AG08395 (cell line): Measurements from ENCODE around the gene SLC39A11.

Experiments
- DNase-seq: peaks from one replicate; pipeline ENCODE4 v3.0.0; 2012; ENCODE audit warnings: mixed read lengths, low spot score

Gene SLC39A11

DNA sequence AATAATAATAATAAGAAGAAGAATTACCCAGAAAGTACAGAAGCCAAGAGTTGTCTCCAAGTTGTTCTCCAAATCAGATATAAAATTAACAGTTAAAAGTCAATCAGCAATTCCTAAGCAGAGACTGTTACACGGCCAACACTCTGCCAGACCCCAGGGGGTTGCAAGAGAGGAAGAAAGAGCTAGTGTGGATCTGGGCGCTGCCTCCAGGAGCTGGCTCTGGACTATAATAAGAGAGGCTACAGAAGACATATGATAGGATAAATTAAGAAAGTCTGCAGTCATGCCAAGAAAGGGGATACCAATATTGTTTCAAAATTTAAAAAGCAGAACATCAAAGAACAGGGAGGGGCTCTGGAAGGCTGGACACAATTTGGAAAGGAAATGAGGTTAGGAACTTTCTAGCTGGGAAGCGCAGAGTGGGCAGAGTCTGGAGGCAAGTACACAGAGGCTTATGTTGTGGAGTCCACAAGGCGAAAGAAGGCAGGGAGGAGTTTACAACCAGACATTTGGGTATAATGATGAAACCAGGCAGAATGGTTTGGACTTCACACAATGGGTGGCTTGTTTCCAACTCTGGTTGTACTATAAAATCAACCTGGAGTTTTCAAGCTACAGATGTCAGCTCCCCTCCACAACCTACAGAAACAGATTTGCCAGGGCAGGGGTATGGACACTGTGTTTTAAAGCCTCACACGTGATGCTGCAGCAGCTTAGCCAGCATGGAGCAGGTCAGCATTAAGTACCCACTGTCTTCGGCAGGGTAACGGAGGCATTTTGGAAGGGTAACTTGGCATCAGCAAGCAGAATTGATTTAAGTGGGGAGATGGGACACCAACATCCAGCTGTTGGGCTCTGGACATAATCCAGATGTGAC, 49.4 kb downstream of the SLC39A11 start:
- no peak for DNase-seq

DNA sequence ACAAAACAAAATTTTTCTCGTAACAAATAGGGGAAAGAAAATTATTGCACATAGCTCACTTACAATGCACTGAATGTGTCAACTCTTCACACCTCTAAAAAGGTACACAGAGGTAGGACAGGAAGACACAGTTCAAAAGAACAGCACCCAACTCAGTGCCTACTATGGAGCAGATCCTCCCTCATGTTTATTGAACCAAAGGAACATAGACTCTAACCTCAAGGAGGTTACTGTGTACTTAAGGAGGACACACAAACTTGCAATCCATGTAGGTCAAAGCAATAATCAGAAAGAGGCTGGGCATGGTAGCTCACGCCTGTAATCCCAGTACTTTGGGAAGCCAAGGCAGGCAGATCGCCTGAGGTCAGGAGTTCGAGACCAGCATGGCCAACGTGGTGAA, 50.3 kb downstream of the SLC39A11 start:
- DNase-seq: no peak

DNA sequence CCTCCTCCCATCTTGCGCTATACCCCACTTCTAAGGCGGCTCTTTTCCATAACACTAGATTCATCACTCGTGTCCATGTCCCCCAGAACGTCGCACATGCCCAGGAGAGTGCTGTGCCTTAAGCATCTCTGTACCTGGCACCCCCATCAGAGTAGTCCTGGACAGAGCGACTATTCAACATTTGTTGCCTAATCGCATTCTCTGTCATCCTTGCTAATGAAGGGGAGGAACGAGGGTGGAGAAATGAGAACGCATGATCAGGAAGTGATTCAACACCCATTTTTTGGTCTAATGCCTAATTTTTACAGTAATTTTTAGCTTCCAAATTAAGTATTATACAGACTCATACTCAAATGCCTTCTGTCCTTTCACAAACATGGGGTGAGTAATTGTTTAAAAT, 53.2 kb downstream of the SLC39A11 start:
- no peak for DNase-seq

DNA sequence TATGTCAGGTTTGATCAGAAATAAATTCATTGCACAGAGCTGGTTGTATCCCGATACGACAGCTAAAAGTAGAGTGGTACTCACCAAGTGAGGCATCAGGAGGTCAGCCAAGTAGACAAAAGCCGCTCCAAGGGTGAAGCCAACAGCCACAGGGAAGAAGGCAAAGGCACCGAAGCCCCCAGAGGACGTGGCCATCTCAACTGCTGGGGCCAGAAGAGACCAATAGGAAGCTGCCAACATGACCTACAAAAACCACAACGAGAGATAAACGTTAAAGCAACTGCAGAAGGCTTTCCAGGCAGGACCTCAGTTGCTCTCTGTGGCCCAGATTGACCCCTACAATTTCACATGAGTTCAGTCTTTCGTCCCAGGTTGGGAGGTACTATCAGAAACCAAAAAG, 61.0 kb downstream of the SLC39A11 start:
- no peak for DNase-seq

DNA sequence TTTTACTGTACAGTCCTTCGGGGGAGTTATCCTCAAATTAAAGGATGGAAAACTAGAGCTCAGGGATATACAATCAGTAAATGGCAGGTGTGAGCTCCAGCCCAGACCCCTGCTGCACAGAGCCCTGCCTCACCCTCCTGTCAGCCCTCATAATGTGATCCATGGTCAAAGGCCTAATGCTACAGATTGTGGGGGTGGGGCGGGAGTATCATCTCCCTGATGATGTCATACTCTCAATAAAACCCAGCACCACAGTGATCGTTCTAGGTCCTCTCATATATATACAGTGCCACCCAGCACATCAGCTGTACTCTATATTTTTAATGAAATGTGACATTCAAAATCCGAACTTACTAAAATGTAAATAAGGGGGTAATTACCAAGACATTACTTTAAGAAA, 61.5 kb downstream of the SLC39A11 start:
- no peak for DNase-seq

DNA sequence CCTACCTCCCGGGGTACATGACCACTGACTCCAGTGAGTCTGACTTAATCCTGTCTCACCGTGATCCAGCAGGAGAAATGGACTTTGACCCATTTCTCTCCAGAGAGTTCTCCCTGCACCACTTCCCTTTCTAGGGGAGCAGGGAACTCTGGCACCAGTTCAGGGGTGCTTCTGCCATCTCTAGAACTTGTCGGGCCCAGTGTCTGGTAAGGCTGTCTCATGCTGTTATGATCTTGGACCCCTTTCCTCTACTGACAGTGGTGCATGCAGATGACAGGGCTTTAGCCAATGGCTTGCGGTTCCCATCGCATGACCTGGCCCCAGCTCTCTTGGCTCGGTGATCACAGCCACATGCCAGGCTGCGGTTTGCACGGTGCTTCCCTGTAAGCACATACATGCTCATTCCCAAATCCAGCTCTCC, 62.0 kb downstream of the SLC39A11 start:
- DNase-seq: peak; percentile 82

DNA sequence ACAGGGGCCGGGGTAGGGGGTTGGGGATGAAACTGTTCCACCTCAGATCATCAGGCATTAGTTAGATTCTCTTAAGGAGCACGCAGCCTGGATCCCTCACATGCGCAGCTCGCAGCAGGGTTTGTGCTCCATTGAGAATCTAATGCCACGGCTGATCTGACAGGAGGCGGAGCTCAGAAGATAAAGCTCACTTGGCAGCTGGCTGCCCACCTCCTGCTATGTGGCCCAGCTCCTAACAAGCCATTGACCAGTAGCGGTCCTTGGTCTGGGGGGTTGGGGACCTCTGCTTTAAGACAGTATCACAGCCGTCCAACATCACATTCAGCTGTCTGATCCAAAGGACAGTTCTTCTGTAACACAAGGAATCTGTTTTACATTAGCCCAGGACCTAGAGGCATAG, 62.5 kb downstream of the SLC39A11 start:
- DNase-seq: no peak

DNA sequence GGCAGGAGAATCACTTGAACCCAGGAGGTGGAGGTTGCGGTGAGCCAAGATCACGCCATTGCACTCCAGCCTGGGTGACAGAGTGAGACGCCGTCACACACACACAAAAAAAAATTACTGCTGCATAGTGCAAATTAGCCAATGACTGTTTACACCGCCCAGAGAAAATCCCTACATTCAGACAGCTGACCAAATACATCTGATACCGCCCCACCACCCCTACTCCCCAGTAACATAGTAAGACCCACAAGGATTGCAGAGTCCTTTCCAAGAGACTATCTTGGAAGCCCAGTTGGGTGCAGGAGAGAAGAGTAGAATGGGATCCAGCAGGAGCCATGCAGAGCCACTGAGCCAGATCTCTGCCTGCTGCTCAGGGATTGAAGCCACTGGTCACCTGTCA, 63.5 kb downstream of the SLC39A11 start:
- DNase-seq: no peak

DNA sequence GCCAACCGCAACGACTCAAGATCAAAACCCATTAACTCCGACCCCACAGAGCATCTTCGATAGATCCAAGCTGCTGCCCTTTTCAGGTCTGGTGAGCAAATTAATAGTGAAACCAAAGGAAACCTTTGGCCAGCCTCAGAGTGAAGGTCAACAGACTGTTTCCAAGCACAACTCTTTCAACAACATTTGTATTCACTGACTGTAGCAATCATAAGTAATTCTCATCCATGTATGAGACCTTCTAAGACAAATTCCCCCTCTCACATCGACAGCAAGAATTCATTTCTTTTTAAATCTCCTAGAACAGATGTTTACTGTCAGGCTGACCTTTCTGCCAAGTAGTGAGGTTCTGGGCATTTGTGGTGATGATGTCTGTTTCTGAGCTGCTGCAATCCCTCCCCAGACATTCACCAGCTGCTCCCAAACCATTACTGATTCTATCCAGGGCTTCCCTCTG, 64.2 kb downstream of the SLC39A11 start:
- DNase-seq: peak; percentile 67

DNA sequence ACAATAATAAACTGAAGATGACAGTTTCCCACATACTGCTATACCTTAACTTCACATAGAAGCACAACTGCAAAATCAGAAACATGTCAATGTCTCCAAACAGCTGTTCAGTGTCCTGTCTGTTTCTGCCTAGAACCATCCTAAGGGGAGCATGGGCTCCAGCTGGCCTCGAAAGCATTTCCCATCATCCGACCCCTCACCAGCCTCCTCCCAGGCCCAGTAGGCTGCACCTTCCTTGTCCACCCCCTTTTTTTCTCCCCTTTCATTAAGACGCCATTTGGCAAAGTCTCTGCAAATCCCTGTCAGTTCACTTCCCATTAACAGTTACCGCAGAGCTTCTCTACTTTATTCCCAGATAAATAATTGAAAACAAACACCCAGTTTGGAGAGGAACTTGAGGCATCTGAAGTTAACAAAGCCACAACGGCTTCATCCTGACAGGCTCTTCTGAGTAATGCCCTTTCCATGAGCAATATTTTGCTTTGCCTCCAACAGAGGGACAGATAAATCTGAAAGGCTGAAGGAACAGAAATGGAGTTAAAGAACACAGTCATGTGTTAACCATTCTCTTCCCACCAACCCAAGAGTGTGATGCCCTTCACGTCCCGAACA, 65.3 kb downstream of the SLC39A11 start:
- DNase-seq: peak; percentile 81

DNA sequence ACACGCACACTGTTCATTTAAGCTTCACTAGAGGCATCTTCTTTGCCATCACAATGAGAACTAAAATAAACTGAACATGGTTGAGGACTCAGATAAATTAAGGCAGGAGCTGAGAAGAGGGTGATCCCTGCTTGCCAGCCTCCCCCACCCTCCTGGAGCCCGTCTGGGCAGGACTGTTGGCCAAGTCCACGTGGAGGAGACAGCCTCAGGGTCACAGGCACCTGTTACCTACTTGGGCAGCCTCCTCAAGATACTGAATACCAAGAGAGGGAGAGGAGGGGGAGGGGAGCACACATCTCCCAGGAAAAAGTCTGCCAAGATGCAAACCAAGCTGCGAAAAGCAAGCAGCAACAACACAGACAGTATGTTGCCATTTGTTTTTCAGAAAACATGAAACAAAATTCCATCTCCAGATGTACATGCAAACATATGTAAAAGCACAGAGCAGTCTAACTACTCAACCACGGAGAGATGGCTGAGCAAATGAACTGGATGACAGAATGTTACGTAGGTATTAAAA, 67.4 kb downstream of the SLC39A11 start:
- DNase-seq: no peak

DNA sequence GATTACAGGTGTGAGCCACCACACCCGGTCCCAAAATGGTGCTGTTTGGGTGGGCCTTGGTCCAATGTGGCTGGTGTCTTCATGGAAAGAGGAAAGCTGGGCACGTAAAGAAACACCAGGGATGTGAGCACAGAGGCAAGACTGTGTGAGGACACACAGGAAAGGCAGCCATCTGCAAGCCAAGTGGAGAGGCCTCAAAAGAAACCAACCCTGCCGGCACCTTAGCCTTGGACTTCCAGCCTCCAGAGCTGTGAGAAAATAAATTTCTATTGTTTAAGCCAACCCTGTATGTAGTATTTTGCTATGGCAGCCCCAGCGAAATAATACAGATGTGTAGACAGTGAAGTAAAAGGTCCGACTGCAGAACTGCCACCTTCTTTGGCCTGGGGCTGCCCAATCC, 68.7 kb downstream of the SLC39A11 start:
- no peak for DNase-seq

DNA sequence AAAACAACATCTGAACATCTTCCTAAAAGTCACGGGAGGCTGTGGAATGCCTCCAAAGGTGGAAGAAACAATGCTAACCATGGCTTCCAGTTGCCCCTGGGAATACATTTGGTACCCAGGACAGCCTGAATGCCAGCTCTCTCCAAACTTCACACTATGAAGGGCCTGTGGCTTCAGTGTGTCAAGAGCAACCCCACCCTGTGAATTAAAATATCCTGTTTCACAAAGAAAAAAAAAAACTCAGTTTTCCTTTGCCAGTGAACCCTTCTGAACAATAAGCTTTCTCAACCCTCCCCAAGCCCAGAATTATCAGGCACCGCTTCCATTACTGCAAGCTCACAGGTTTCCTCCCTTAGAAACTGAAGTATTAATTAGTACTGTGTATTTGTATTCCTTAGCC, 69.8 kb downstream of the SLC39A11 start:
- no peak for DNase-seq

DNA sequence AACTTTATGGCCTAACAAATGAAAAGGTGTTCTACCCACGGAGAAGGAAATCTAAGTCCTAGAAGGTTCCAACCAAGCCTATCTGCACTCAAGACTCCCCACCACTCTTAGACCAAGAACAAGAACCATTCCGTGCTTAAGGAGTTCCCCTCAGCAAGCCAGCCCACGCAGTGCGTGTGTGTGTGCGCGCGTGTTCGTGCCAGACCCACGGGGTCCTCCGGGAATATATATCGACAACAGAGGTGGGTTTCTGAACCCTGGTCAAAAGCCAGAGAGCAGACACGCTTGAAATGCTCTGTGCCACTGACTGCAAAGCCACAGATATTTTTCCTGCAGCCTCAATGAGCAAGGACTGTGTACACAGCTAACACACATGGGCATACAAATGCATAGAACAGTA, 70.7 kb downstream of the SLC39A11 start:
- DNase-seq: no peak

DNA sequence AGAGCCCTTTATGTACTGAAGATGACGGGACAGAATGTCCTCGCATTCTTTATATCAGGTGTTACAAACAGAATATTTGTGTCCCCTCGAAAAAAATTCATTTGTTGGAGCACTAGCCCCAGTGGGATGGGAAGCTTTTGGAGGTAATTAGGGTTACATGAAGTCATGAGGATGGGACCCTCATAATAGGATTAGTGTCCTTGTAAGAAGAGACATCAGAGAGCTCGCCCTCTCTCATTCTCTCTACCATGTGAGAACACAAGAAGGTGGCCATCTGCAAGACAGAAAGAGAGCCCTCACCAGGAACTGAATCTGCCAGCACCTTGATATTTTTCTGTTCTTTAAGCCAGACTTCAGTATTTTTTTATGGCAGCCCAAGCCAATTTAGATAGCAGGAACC, 72.4 kb downstream of the SLC39A11 start:
- DNase-seq: no peak

DNA sequence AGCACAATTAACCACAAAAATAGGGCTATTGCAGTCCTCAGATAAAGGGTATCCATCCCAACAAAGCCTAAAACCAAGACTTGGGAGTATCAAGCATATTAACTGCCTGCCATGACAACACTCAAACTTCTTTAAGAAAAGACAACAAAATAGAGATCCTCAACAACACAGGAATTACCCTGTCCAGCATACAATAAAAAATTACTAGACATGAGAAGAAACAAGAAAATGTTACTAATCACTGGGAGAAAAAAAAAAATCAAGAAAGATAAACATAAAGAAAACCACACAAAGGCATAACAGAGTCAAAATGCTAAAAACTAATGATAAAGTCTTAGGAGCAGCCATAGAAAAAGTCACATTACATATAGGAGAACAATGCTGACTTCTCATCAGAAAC, 73.9 kb downstream of the SLC39A11 start:
- DNase-seq: no peak

DNA sequence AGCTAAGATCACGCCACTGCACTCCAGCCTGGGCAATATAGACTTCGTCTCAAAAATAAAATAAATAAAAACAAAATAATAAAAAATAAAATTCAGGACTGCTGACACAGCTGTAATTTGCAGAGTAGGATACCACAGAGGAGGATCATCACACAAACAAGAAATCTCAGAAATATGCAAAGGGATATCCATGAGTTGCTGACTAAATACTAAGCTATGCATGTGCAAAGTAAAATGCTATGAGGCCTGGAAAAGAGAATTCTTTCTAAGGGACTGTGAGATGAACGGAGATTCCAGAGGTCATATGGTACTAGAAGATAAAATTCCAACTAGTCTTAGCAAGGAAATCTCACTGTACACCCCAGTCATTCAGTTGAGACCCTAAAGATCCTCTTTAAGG, 74.8 kb downstream of the SLC39A11 start:
- DNase-seq: peak; percentile 88

DNA sequence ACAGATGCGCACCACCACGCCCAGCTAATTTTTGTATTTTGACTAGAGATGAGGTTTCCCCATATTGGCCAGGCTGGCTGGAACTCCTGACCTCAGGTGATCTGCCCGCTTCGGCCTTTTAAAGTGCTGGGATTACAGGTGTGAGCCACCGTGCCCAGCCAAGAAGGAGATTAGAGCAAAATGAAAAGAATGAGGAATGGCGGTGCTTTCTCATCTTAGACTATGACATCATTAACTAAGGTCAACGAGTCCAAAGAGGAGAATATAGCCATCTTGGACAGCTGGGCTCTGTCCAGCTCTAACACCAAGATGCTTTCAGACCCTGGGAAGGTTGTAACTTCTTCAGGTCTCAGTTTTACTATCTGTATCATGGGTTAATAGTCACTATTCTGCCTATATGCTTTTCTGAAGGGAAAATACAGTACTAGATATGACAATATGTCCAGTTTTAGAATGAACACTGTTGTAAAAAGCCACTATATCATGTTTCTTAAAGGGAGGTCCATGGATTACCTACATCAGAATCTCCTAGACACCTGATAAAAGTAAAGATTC, 76.7 kb downstream of the SLC39A11 start:
- DNase-seq: no peak

DNA sequence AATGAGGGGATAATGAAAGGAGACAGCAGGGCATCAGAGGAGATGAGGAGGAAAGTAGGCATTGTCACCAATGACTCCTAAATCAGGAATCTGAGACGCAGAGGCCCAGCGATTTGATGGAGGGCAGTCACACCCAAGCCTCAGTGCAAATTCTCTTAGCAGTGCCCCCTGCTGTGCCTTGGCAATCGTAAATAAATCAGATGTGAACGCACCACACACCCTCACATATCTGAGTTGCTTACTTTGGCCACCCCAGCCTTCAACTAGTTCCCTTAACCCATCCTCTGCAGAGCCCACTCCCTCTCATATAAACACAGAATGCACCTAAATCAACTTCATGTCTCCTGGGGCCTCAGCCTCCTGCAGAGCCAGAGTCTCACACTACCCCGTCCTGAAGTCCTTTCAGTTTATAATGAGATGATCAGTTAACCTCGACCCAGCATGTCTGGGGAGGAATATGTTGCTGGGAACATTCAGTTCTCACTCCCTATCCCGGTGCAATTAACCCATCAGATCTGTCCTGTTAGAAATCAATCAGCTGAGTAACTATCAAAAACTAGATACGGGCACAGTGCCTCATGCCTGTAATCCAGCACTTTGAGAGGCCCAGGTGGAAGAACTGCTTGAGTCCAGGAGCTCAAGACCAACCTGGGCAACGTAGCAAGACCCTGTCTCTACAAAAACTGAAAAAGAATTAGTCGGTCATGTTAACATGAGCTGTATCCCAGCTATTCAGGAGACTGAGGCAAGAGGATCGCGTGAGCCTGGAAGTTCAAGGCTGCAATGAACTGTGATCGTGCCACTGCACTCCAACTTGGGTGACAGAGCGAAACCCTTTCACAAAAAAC, 78.4 kb downstream of the SLC39A11 start:
- no peak for DNase-seq

DNA sequence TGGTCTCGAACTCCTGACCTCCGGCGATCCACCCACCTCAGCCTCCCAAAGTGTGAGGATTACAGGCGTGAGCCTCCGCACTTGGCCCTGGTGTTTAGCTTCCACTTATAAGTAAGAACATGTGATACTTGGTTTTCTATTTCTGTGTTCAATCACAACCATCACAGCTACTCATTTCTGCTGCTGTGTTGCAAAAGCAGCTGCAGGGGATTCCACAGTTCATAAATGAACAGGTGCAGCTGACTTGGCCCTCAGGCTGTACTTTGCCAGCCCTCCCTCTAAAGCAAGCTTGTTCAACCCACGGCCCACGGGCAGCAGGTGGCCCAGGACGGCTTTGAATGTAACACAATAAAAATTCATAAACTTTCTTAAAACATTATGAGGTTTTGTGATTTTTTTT, 79.2 kb downstream of the SLC39A11 start:
- no peak for DNase-seq

DNA sequence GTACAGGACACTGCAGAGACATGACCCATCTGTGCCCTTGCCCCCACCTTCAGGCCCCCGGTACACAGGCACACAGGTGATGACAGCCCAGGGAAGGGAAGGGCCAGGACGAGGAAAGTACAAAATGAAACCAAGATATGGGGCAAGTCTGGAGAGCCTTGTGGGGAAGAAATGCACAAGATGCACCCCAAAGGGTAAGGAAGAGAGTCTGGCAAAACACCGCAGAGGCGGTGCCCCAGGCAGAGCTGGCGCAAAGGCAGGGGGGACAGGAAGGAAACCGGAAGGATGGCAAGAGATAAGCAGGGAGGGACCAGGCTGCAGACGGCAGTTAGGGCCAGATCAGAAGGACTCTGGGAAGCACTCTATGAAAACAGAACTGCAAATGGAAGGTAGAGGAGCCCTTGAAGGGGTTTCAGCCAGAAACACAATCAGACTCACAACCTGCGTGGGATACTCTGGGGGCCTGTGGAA, 81.4 kb downstream of the SLC39A11 start:
- DNase-seq: no peak

DNA sequence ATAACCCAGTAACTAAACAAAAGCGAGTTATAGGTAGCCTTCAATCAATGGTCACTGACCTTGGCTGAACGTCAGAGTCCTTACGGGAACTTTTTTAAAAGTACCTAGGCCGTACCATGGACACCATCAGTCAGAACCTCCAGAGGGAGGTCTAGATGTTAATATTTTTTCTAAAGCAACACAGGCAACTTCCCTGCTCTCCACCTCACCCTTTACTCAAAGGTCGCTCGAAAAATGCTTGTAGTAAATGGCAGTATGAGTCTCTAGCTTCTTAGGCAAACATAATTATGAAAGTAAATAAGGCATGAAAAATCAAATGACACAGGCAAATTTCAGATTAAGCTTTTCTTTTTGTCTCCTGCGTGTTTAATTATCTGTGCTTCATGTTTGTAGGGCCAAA, 82.1 kb downstream of the SLC39A11 start:
- no peak for DNase-seq
